Measurements from ENCODE around the gene OTUD5.

The OTUD5 gene

GRCh38 chrX:48897625-48898306 is 59.6 kb downstream of the OTUD5 start, which contains the start of the genes PQBP1 and TIMM17B (continued):
- TF ChIP-seq, protein P1, sequence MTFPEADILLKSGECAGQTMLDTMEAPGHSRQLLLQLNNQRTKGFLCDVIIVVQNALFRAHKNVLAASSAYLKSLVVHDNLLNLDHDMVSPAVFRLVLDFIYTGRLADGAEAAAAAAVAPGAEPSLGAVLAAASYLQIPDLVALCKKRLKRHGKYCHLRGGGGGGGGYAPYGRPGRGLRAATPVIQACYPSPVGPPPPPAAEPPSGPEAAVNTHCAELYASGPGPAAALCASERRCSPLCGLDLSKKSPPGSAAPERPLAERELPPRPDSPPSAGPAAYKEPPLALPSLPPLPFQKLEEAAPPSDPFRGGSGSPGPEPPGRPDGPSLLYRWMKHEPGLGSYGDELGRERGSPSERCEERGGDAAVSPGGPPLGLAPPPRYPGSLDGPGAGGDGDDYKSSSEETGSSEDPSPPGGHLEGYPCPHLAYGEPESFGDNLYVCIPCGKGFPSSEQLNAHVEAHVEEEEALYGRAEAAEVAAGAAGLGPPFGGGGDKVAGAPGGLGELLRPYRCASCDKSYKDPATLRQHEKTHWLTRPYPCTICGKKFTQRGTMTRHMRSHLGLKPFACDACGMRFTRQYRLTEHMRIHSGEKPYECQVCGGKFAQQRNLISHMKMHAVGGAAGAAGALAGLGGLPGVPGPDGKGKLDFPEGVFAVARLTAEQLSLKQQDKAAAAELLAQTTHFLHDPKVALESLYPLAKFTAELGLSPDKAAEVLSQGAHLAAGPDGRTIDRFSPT (tag by site-specific recombination; IDR thresholded peaks at IDR 0.05) = peak; percentile 91; the same call in 1 of the 2 replicates
- TF ChIP-seq, protein P2, sequence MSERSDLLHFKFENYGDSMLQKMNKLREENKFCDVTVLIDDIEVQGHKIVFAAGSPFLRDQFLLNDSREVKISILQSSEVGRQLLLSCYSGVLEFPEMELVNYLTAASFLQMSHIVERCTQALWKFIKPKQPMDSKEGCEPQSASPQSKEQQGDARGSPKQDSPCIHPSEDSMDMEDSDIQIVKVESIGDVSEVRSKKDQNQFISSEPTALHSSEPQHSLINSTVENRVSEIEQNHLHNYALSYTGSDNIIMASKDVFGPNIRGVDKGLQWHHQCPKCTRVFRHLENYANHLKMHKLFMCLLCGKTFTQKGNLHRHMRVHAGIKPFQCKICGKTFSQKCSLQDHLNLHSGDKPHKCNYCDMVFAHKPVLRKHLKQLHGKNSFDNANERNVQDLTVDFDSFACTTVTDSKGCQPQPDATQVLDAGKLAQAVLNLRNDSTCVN (tag by site-specific recombination; optimal IDR thresholded peaks at IDR 0.05) = peak; percentile 44
- TF ChIP-seq ZNF785 (tag by site-specific recombination; IDR thresholded peaks at IDR 0.05) = 0 out of 2 replicates have a peak, but pooled peaks have one; percentile 43
- no peak for TF ChIP-seq ZNF175 (tag by site-specific recombination; IDR thresholded peaks at IDR 0.05)
- peak; percentile 63; the same call in 1 of the 2 replicates for TF ChIP-seq OVOL3 (tag by site-specific recombination; IDR thresholded peaks at IDR 0.05)
- TF ChIP-seq KLF16 (tag by site-specific recombination; IDR thresholded peaks at IDR 0.05) = peak; percentile 71
- TF ChIP-seq ZNF518A (tag by site-specific recombination; conservative IDR thresholded peaks at IDR 0.05; ENCODE audit: low read depth) = no peak
- TF ChIP-seq ZEB2 (tag by site-specific recombination; IDR thresholded peaks at IDR 0.05) = no peak
- TF ChIP-seq, protein P3, sequence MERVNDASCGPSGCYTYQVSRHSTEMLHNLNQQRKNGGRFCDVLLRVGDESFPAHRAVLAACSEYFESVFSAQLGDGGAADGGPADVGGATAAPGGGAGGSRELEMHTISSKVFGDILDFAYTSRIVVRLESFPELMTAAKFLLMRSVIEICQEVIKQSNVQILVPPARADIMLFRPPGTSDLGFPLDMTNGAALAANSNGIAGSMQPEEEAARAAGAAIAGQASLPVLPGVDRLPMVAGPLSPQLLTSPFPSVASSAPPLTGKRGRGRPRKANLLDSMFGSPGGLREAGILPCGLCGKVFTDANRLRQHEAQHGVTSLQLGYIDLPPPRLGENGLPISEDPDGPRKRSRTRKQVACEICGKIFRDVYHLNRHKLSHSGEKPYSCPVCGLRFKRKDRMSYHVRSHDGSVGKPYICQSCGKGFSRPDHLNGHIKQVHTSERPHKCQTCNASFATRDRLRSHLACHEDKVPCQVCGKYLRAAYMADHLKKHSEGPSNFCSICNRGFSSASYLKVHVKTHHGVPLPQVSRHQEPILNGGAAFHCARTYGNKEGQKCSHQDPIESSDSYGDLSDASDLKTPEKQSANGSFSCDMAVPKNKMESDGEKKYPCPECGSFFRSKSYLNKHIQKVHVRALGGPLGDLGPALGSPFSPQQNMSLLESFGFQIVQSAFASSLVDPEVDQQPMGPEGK (tag by site-specific recombination; IDR thresholded peaks at IDR 0.05) = peak; percentile 37
- TF ChIP-seq WT1 (tag by site-specific recombination; IDR thresholded peaks at IDR 0.05) = 0 out of 2 replicates have a peak, but pooled peaks have one; percentile 37
- TF ChIP-seq ZNF169 (tag by site-specific recombination; IDR thresholded peaks at IDR 0.05) = no peak
- 0 out of 2 replicates have a peak, but pooled peaks have one; percentile 17 for TF ChIP-seq TSHZ1 (tag by site-specific recombination; IDR thresholded peaks at IDR 0.05; ENCODE audit: borderline replicate concordance)
- TF ChIP-seq SP3 (tag by site-specific recombination; IDR thresholded peaks at IDR 0.05) = peak; percentile 79
- TF ChIP-seq ZXDB (tag by site-specific recombination; IDR thresholded peaks at IDR 0.05) = peak; percentile 73
- 0 out of 2 replicates have a peak, but pooled peaks have one; percentile 4 for TF ChIP-seq ZNF843 (tag by site-specific recombination; IDR thresholded peaks at IDR 0.05)
- TF ChIP-seq, protein P4, sequence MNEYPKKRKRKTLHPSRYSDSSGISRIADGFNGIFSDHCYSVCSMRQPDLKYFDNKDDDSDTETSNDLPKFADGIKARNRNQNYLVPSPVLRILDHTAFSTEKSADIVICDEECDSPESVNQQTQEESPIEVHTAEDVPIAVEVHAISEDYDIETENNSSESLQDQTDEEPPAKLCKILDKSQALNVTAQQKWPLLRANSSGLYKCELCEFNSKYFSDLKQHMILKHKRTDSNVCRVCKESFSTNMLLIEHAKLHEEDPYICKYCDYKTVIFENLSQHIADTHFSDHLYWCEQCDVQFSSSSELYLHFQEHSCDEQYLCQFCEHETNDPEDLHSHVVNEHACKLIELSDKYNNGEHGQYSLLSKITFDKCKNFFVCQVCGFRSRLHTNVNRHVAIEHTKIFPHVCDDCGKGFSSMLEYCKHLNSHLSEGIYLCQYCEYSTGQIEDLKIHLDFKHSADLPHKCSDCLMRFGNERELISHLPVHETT (tag by site-specific recombination; IDR thresholded peaks at IDR 0.05) = peak; percentile 78; the same call in 1 of the 2 replicates
- TF ChIP-seq PRDM6 (tag by site-specific recombination; IDR thresholded peaks at IDR 0.05) = no peak
- peak; percentile 73; the same call in 1 of the 2 replicates for TF ChIP-seq GLI4 (tag by site-specific recombination; IDR thresholded peaks at IDR 0.05)
- TF ChIP-seq ZFP69B (tag by site-specific recombination; IDR thresholded peaks at IDR 0.05) = peak; percentile 83
- peak; percentile 55; the same call in 1 of the 2 replicates for TF ChIP-seq ZNF324 (tag by site-specific recombination; IDR thresholded peaks at IDR 0.05)
- TF ChIP-seq ZFHX2 (tag by site-specific recombination; conservative IDR thresholded peaks at IDR 0.05) = peak; percentile 80
